ENCODE data around the gene ALDH8A1.
"Not testable (repeated sequence)": the region's sequence is repeated elsewhere in the genome, so short reads cannot be mapped to it uniquely, and the experiment has no call there.

The ALDH8A1 gene

DNA sequence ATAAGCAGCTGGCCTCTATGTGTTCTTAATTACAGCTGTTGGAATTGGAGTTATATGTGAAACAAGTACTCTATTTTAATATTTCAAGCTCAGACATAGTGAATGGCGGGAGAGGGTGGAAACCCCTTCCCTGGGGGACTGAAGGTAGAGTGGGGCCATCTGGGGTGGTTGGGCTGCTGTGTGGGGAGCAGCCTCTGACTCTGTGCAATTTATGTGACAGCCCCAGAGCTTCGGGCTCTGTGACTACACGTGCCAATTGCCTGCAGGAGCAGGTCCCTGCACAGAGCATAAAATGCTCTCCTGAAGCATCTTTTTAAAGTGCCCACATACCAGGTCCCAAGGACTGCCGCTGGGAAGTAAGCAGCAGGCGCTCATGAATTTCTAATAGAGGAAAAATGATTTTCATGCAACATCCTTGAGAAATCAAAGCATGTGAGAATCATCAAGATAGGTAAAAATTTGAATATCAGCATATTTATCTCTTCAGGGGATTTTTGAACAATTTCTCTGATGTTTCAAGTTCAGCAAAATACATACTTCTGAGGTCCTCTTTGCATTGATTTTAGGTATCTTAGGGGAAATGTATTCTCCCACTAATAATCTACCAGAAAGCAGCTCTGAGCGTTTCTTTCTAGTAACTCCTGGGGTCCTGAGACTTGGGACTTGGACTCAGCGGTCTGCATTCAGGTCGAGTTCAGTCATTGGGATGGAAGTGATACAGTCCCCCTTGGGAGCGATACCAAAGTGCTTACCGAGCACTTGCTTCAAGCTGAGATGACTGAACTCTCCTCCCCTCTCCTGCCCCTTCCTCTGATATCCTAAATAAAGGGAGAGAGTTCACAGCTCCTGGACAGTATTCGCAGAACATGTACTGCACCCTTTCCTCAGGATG lies 40.0 kb downstream of the ALDH8A1 start:
- no peak for DNase-seq

DNA sequence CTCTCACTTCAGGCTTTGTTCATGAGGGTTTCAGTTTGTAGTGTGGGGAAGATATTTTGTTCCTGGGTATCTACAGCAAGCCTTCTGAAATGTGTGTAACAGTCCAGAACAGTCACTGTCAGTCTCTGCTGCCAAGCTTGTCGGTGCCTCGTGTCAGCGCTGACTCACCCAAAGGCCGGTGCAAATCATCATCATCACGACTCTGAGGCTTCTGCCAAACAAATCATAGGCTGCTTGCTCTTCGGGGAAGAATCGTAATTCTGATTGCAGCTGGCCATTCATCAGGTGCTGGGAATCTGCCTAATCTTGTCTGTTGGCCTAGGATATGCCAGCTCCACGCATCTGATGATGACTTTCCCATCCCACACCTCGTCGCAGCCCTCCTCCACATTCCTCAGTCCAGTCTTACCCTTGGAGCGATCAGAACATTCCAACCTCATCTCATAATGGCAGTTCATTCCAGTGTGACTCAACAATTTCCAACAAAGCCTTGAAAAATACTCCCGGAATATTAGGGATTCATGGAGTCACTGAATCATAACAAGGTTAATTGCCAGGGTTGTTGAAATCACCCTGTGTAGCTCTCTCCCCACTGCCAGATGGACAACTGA lies 40.9 kb downstream of the ALDH8A1 start:
- DNase-seq = no peak

DNA sequence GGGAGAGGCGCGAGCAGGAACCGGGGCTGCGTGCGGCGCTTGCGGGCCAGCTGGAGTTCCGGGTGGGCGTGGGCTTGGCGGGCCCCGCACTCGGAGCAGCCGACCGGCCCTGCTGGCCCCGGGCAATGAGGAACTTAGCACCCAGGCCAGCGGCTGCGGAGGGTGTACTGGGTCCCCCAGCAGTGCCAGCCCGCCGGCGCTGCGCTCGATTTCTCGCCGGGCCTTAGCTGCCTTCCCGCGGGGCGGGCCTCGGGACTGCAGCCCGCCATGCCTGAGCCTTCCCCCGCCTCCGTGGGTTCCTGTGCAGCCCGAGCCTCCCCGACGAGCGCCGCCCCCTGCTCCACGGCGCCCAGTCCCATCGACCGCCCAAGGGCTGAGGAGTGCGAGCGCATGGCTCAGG lies 45.2 kb downstream of the ALDH8A1 start:
- not testable (repeated sequence) for DNase-seq

DNA sequence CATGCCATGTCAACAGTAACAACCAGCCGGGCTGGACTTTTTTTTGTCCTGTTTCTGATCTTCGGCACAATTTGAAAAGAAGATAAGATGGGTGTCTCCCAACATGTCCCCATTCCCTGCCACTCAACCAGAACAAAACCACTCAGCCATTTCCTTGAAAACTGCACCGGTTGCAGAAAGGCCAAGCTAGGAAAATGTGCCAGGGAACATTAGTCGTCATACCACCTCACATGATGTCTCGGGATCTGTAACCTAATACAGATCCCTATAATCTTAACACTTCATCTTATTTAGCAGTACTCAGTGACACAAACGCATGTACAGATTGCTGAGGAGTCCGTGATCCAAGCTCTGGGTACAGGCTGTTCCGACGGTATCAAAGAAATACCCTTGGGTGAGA lies 46.5 kb downstream of the ALDH8A1 start:
- DNase-seq = peak; percentile 18

DNA sequence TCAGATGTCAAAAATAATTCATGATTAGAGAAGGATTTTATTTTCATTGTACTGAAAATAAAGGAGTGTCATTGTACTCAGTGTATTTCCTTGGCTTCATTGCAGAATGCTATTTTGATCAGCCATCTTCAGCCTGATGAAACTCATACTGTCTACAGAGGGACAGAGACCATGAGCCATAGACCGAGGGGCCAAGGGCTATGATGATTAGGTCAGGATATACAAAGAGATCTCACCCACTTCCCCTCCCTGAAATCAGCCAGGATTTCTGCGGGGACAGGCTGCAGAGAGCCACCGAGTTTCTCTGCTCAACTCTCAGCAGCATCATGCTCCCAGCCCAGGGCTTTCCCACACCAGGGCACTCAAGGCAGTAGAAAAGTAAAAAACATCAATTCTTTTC lies 47.0 kb downstream of the ALDH8A1 start:
- DNase-seq = no peak

DNA sequence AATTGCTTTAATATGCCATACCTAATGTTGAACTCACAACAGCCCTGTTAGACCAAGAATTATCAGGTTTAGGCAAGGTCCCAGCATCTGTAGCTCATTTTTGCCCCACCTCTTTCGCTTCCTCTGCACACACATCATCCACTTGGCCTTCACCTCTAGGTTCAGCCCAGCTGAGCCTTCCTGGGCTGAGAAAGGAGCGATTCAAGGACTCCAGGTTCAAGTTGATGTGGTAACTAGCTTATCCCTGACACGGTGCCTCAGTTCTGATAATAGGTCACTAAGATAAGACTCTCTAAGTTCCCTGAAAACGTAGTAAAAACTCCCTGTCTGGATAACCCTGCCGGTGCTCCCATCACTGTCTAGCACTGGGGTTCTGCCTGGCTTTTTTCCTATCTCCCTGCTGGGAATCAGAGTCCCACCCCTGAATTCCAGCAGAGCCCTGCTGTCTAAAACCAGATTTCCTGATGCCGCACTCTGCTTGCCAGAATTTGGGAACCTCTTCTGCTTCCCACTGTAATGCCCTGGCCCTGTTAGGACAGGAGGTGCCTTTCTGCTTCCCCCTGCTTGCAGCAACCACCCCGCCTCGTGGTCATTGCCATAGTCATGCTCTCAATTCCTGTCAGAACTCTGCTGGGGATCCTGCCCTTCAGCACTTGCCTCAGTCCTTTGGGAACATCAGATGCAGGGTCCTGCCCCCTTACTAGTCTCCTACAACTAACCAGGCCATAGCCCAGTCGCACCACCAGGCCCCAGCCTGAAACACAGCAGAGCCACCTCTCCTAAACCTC lies 47.6 kb downstream of the ALDH8A1 start:
- no peak for DNase-seq

DNA sequence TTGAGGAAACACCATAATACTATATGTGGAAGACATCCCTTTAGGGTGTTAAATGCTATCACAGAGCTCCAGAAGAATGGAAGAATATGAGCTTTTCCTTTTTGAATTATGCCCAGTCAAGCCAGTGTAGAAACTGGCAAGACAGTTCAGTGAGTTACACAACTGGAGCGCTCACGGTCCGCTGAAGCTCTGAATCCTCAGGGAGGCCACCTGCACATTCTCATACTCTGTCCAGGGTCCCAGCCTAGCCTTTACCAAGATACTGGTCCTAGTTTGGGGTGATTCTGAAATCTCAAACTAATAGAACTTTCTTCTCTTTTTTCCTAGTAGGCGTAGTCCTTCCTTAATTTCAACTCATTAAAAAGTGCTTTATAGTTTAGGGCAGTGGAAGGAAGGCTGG lies 51.3 kb downstream of the ALDH8A1 start:
- DNase-seq = no peak

DNA sequence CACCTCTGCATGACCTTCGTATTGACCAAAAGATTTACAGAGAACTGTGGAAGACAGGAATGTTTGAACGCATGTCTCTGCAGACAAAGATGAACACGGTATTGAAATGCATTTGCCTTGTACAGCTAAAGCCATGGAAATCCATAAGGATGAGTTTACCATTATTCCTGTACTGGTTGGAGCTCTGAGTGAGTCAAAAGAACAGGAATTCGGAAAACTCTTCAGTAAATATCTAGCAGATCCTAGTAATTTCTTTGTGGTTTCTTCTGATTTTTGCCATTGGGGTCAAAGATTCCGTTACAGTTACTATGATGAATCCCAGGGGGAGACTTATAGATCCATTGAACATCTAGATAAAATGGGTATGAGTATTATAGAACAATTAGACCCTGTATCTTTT lies 51.7 kb downstream of the ALDH8A1 start:
- DNase-seq = not testable (repeated sequence)

DNA sequence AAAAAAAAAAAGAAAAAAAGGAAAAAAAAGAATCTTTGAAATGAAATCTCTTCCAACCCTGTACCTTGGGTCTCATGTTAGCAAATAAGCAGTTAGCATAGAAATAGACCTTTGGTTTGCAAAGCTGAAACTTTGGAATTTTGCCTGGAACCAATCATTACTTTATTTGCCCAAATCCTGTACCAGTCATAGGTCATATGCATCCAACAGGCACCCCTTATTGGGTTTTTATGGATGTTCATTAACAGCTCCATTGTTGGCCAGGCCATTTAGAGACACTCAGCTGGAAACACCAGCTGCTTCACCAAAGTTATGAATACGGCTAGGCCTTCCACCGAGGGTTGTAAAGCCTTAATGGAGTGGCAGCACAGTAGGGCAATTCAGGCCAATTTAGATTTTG lies 53.0 kb downstream of the ALDH8A1 start:
- no peak for DNase-seq

DNA sequence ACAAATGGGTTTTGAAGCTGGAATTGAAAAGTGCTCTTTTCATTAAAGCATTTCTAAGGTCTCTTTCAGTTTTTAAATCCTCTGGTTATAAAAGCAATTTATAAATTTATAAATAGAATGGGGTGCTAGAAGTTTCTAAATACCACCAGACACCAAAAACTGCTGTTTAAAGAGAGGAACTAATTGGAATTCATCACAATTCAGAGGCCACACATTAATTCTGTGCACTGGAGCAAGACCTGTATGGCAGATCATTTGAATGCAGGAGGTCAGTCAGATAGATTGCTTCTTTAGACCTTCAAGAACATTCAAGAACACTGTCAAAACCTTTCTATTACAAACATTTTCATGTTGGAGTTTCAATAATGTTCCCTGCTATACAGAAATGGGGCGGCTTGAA lies 55.1 kb downstream of the ALDH8A1 start:
- no peak for DNase-seq

DNA sequence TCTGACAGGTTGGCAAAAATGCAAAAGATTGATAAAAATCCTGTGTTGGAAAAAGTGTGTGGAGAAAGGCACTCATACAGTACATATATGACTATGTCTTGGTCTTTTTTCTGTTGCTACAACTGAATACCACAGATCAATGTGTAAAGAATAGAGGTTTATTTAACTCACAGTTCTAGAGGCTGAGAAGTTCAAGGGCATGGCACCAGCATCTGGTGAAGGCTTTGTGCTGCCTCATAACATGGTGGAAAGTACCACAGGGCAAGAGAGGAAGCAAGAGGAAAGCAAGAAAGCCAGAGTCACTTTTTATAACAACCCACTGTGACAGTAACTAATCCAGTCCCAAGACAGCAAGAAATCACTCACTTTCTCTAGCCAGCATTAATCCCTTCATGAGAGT lies 57.5 kb downstream of the ALDH8A1 start:
- DNase-seq = no peak

DNA sequence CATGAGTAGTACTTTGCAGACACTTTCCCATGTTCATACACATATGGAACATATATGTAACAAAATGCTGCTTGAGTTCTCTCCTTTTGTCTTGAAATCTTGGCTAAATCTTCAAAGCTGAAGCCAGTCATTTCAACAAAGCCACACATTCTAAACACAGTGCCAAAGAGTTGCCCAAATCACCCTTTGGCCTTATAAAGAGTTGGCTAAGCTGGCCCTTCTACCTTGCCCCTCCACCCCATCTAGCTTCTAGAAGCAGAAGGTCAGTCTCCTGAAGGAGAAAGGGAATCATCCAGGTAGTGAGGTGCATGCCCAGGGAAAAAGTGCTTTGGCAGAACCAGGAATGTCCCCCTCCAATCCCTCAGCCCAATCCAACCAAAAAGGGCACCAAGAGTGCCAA lies 58.3 kb downstream of the ALDH8A1 start:
- DNase-seq = no peak

DNA sequence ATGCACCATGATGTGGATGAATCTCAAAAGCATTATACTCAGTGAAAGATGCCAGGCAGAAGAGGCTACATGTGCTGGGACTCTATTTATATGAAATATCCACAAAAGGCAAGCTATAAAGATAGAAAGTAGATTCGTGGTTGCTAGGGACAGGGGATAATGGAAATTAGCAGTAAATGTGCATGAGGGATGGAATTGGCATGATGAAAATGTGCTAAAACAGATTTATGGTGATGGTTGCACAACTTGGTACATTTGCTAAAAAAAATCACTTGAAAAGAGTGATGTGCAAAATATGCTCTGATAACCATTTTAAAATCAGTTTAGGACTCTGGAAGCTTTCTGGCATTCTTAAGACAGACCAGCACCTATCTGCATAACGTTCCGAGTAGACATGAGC lies 61.6 kb downstream of the ALDH8A1 start:
- no peak for DNase-seq

DNA sequence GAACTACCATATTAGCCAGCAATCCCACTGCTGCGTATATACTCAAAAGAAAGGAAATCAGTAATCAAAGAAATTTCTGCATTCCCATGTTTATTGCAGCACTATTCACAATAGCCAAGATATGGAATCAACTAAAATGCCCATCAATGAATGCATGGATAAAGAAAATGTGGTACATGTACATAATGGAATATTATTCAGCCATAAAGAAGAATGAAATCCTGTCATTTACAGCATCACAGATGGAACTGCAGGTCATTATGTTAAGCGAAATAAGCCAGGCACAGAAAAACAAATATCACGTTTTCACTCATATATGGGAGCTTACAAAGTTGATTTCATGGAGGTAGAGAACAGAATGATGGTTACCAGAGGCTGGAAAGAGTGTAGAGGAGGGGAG lies 65.1 kb downstream of the ALDH8A1 start:
- DNase-seq = no peak

DNA sequence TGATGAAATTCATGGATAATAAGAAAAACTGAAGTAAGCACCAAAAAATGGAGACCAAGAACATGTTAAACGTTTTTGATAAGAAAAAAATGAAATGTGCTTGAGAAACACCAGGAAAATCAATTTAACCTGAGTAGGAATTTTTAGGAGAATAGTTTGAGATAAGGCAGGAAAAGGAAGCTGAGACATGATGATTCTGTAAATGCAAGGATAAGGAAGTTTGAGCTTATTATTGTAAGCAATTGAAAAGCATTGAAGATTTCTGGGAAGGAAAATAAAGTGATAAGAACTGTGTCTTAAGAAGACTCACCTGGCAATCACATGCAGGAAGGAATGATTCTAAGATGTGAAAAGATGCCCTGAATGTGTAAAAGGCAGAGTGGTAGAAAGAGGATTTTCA lies 66.6 kb downstream of the ALDH8A1 start:
- no peak for DNase-seq

DNA sequence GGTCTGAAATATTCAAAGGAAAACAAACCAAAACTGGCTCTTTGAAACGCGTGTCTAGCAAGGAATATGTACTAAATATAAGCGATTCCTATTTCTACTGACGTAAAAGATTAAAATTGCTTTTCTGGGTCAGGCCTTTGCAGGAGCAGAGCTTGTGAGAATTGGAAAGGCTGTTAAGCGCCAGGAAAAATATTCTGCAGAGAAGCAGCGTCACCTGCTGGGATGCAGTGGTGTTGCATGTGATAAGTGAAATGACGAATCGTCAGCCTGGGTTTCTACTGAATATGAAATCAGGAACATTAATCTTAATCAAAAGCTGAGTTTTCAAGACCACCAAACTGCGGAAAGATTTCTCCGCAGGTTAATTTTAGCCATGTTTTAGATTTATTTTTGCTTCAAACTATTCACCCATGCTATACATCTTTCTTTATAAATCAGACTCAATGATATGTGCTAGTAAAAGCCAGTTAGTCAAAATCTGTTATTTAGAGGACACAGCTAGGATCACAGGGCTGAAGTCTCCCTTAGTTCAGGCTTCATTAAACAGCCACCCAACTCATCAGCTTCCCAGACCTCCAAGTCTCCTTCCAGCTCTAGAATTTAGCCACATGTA lies 67.4 kb downstream of the ALDH8A1 start:
- peak; percentile 67 for DNase-seq

DNA sequence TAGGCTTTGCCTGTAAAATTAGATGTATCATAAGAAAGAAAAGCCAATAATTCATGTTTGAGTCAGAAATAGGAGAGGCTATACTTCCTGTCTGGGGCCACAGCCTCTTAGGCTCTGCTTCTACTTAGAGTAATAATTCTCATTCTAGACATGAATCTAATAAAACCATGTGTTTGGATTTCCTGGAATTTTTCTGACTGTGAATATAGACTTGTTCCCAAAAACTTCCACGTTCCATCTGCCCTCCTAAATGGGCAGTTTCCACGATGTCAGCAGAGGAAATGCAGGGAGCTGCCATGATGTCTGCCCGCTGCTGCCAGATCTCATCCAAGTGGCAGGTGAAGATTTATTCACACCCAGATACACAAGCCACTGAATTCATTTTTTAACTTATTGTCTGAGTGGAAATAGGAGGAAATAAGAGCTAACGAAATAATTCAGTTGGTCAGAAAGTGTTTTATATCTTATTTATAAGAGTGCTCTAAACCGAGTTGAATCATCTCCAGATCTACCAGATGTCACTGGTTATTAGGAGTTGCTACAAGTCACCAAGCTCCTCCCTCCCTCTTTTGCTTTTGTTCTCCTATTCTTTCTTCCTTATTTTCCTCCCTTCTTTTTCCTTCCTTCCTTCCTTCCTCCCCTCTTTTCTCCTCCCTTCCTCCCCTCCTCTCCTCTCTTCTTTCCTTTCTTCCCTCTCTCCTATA lies 69.3 kb downstream of the ALDH8A1 start:
- DNase-seq = no peak

DNA sequence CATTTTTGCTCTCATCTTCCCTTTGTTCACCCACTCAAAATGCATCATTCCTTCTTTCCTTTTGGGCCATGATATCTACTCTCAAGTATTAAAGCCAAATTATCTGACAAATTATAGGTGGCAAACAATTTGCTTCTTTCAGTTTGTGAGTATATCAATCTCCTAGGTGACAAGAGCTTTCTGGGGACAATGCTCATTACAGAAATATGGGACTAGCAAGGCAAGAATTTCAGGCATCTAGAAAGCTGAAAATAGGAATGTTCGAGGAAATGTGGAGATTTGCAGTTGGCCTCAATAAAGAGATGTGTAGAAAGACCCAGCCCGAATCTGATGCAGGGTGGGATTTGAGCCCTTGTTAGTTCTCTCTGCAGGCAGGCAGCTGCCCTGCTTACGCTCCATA lies 71.8 kb downstream of the ALDH8A1 start:
- DNase-seq = no peak

DNA sequence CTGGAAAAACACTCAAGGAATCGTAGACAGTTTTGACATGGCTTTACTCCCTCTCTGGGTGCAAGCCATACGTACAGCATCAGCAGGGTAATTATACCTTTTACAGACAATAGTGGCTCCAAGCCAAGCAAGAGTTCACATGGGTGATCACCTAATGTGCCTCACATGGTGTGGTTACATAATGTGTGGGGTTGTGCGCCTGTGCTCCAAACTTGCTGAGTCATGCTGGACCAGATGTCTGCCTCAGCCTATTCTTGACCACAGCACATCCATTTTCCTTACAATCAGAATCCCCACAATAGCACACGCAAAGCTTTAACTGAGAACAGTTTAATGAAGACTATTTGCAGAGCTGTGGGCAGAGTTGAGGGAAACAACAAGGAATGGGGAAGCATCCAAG lies 74.5 kb downstream of the ALDH8A1 start:
- peak; percentile 34 for DNase-seq

DNA sequence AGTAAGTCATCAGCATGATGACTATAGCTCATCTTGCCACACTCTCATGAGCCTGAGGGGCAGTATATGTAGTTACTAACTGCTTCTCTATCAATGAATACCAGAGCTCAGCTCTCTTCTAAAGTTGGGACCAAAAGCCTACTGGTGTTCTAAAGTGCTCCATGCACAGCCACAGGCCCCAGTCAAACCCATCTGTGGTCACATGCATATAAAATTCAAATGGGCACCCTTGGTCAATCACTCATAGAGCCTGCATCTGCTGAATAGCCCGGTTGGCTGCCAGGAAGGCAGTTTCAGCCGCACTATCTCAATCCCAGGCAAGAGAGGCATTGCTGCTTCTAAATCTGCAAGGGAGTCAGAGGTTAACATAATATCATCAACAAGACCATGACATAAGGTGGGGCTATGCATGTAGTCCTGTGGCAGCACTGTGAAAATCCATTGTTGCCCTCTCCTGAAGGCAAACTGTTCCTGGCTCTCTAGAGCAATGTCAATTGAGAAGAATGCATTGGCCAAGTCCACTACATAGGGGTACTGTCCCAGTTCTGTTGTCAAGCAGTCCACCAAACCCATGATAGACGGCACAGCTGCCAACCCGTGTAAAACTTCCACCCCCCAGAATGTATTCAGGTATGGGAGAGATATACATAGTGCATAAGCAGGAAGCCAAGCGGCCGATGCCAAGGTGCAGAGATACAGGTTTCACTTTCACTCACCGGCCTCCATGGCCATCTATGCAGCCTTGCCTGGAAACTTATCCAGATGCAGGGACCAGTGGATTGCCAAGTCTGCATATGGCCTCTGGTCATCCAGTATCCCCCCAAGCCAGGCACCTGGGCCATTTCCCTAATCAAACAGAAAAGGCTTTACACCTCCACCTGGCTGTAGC lies 76.2 kb downstream of the ALDH8A1 start:
- DNase-seq = no peak

DNA sequence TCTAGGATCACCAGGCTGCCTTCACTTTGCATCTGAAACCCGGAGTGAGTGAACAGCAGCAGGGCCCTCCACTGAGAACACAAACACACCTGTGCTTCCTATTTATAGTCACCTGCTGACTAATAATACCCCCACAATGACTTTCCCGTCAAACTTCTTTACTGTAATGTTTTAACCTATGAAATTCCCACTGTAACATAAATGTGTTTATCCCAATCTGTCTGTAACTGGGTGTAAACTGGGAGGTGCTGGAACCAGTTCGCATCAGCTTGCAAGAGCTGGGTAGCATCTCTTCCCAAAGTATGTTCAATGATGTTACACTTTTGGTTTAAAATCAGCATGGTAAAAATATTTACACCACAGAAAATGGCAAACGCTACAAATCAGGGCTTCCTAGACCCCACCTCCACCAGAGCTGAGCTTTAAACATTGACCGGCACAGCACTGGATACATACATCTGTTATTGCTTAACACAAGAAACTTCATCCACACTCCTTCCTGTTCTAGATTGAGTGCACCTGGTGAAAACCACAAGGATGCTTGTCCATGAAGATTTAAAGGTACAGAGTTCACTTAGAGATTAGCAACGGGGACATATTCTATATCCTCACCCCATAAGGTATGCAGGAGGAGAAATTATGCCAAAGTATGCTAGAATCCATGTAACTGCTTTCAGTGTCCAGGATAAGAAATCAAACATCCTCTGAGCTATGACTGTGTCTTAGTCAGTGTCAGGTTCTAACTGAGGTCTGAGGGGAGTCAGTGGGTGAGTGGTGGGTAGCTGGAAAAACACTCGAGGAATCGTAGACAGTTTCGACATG lies 79.0 kb downstream of the ALDH8A1 start:
- peak; percentile 36 for DNase-seq
